HFFc6 (cell line): ENCODE measurements around the gene M1AP. TPM values are rescaled to one million over a fixed set of nuclear protein-coding genes. Genes with fewer than 3 reads are reported as not detected.

Experiments used
- DNase-seq: peaks from one replicate; pipeline ENCODE4 v3.0.0-alpha.2; 2018
- H3K27ac Mint-ChIP-seq: 2 replicates; pipeline ENCODE4 v1.8.0; 2020; ENCODE audit warnings: mild to moderate bottlenecking, mixed read lengths
- H3K27me3 Mint-ChIP-seq: 2 replicates; pipeline ENCODE4 v1.8.0; 2021; ENCODE audit warnings: mild to moderate bottlenecking, moderate library complexity, mixed read lengths; ENCODE audit not compliant: insufficient read depth
- H3K36me3 Mint-ChIP-seq: 2 replicates; pipeline ENCODE4 v1.8.0; 2021; ENCODE audit warnings: low read depth, mixed read lengths
- H3K4me1 Mint-ChIP-seq: 2 replicates; pipeline ENCODE4 v1.8.0; 2020; ENCODE audit warnings: low read depth, mixed read lengths
- H3K4me3 Mint-ChIP-seq: 2 replicates; pipeline ENCODE4 v1.8.0; 2020; ENCODE audit warnings: mild to moderate bottlenecking, moderate library complexity, mixed read lengths
- H3K9me3 Mint-ChIP-seq: 2 replicates; pipeline ENCODE4 v1.8.0; 2020; ENCODE audit warnings: mild to moderate bottlenecking, mixed read lengths
- total RNA-seq, 6 experiments: library from RNA; stranded (reverse); fragmentation: NEBNext Ultra II Directional; extraction: Animal tissue kit (Norgen Biotek cat#: 25700); gene quantifications; 2 replicates in 1 of 6; 3 replicates in 5 of 6; pipeline ENCODE4 v1.2.3, GENCODE V29; 2021
- TF ChIP-seq, protein P1 (sequence below): fragments of 200-600 bp; sonication (generic); IDR thresholded peaks from 2 replicates; pipeline ENCODE4 v1.5.0; 2021; ENCODE audit warnings: antibody characterized with exemption, mild to moderate bottlenecking

The M1AP gene
- total RNA-seq, 6 experiments from 2014 or later, result 0.14 to 0.38 (median 0.17) TPM; not detected in 1

GRCh38 chr2:74544634-74545033 is 103.5 kb downstream of the M1AP start:
- H3K9me3 Mint-ChIP-seq, result no peaks in the 10 kb centered on the region
- peaks cover 9% of the 10 kb centered on the region for H3K36me3 Mint-ChIP-seq
- TF ChIP-seq, protein P1, sequence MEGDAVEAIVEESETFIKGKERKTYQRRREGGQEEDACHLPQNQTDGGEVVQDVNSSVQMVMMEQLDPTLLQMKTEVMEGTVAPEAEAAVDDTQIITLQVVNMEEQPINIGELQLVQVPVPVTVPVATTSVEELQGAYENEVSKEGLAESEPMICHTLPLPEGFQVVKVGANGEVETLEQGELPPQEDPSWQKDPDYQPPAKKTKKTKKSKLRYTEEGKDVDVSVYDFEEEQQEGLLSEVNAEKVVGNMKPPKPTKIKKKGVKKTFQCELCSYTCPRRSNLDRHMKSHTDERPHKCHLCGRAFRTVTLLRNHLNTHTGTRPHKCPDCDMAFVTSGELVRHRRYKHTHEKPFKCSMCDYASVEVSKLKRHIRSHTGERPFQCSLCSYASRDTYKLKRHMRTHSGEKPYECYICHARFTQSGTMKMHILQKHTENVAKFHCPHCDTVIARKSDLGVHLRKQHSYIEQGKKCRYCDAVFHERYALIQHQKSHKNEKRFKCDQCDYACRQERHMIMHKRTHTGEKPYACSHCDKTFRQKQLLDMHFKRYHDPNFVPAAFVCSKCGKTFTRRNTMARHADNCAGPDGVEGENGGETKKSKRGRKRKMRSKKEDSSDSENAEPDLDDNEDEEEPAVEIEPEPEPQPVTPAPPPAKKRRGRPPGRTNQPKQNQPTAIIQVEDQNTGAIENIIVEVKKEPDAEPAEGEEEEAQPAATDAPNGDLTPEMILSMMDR, result peak; percentile 31
- no peak for DNase-seq
- H3K4me3 Mint-ChIP-seq, result no peak overlapping the region
- no peak overlapping the region for H3K27ac Mint-ChIP-seq
- H3K27me3 Mint-ChIP-seq, result no peaks in the 10 kb centered on the region
- peaks cover 16% of the 10 kb centered on the region for H3K4me1 Mint-ChIP-seq

DNA sequence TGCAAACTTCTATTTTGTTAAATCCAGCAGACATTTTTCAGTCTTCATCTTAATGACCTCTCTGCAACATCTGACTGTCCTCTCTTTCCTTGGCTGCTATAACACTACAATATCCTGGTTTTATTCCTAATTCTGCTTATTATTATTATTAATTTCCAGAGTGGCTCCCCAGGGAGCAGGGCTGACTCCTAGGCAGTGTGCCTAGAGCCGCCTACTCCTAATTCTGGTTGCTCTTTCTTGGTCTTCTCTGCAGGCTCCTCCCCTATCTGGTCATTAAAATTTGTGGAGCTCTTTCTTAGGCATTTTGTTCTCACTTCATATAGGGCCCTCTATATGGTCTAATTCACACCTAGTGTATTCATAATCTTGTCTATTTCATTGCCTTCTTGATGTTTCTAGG is 105.2 kb downstream of the M1AP start:
- Mint-ChIP-seq H3K27me3 (no peaks in the 10 kb centered on the region), H3K4me1 (peaks cover 7% of the 10 kb centered on the region; the same call in 1 of the 2 replicates), H3K4me3 (no peak overlapping the region), H3K27ac (no peak overlapping the region), H3K9me3 (no peaks in the 10 kb centered on the region), H3K36me3 (peaks cover 9% of the 10 kb centered on the region)
- no peak for DNase-seq
- TF ChIP-seq, protein P1, result no peak

DNA sequence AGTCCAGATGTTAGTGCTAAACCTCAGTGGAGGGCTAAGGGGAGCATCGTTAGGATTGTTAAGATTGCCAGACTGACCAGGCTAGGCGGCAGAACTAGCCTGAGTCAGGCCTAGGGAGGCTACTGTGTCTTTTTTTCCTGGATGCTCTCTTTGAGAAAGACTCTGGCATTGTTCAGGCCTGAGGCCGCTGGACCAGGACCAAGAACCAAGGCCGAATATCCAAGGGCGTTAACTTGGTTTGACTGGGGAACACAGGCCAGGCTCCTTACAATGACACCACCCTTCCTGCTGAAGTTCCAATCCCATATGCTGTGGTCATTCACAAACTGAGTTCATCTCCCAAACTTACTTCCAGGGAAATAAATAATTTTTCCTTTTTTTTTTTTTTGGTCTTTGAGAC is 107.8 kb downstream of the M1AP start:
- Mint-ChIP-seq H3K36me3 (peaks cover 5% of the 10 kb centered on the region), H3K27me3 (no peaks in the 10 kb centered on the region), H3K4me3 (no peak overlapping the region), H3K9me3 (no peaks in the 10 kb centered on the region), H3K4me1 (peaks cover 13% of the 10 kb centered on the region), H3K27ac (no peak overlapping the region)
- TF ChIP-seq, protein P1, result no peak
- DNase-seq, result no peak

DNA sequence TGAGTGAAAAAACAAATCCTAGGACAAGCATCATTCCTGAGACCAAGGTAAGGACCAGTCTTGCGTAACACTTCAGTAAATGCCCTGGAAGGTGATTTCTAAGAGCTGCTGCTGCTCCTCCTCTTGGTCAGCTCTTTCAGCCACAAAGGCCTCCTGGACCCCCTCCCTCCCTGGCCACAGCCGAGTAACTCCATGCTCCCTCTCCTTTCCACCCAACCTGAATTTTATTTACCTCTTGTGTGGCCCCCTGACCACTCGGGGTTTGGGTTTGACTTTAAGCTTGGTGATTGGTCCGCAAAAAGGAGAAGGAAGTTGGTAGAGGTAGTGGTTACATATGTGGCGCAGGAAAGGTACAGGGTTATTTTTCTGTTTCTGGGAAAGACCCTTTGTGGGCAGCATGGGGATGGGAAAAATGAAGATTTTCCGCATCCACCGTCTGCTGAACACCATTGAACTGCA is 109.2 kb downstream of the M1AP start:
- no peaks in the 10 kb centered on the region for H3K27me3 Mint-ChIP-seq
- TF ChIP-seq, protein P1, result no peak
- H3K4me3 Mint-ChIP-seq, result no peak overlapping the region
- H3K4me1 Mint-ChIP-seq, result peaks cover 13% of the 10 kb centered on the region
- DNase-seq, result no peak
- no peaks in the 10 kb centered on the region for H3K9me3 Mint-ChIP-seq
- no peaks in the 10 kb centered on the region; the same call in 1 of the 2 replicates for H3K36me3 Mint-ChIP-seq
- no peak overlapping the region for H3K27ac Mint-ChIP-seq

DNA sequence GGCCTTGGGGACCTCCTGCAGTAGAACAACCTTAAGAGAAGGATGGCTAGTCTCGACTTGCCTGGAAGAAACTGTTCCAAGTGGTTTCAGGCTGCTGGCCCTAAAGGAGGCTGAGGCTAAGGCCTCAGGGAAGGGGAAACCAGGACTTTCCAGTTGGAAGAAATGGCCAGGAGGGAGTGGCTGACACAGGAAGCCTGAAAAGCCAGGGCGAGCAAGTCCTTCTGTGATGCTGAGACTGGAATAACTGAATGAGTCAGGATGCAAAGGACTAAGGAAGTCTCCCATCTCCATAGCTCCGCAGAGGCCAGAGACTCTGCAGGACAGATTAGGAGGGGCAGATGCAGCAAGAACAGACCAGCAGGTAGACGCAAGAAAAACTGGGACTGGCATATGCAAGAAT is 111.0 kb downstream of the M1AP start:
- TF ChIP-seq, protein P1, result no peak
- peak; percentile 19 for DNase-seq
- Mint-ChIP-seq H3K27ac (peak overlapping the region; percentile 65), H3K4me1 (peaks cover 20% of the 10 kb centered on the region), H3K4me3 (no peak overlapping the region), H3K36me3 (peaks cover 6% of the 10 kb centered on the region), H3K27me3 (no peaks in the 10 kb centered on the region), H3K9me3 (no peaks in the 10 kb centered on the region)
